RPMI8226 (cell line): ENCODE data around the gene PEA15.

Experiments
- DNase-seq: peaks from one replicate; pipeline ENCODE4 v3.0.0-alpha.2; 2015

The PEA15 gene

DNA sequence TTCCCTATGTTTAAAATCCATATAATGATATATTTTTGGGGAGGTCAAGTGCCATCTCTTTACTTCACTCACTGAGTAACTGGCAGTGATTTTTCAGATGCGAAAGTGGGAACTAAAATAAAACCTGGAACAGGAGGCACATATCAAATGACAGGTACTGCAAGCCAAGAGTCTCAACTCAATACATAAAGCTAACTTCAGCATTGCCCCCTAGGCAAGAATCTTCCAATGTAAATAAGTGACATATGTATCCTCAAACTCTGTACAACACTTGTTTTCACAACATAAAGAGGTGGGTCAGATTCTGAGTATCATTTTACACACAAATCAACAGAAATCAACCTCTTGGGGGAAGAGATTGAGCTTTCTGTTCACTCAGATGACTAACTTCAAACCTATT is 39.0 kb downstream of the PEA15 start:
- no peak for DNase-seq

DNA sequence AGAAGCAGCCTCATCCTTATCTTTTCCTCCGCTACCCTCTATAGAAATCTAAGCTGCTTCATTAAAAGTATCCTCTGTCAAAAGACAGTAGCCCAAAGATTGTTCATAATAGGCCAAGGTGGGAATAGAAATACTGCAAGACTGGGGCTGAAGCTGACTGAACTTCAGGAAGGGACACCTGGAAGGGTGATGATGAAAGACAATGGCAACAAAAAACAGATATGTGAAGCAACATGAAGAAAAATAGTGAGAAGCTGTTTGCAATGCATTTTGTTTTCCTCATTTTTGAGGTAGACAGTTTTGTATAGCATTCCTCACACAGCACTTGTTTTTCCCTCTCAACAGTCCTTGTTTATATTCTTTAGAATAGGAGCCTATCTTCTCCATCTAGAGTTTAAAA is 40.2 kb downstream of the PEA15 start:
- DNase-seq = no peak

DNA sequence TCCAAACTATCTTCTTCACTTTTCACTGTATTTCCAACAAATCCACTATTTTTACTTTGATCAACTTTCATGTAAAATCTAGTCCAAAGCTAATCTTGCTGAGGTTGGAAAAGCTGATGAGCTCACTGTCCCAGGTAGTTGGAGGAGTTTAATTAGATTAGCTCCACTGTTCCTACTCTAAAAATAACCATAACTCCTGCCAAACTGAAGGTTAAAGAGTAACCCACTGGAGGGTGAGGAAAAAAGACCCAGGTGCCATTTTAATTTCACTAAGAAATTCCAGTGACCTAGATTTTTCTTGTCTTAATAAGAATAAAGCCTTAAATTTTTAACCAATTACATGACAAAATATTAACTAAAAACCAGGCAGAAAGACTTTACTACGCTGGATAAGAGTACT is 41.9 kb downstream of the PEA15 start:
- no peak for DNase-seq

DNA sequence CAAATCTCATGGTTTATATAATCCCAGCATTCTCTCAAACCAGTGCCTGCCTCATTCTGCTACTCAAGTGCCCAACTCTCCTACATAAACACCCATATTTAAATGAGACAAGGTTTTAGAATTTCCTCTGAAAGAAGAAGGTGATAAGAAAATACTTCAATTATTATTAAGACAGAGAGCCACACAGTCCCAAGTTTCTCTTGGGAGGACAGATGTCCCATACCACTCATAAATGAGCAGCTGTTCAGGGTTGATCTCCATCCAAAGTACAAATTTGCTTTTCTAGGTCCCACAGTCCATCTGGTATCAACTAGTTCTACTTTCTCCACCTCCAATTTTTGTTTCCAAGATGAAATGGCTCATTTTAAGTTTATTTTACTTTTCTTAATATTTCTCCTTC is 45.8 kb downstream of the PEA15 start:
- no peak for DNase-seq

DNA sequence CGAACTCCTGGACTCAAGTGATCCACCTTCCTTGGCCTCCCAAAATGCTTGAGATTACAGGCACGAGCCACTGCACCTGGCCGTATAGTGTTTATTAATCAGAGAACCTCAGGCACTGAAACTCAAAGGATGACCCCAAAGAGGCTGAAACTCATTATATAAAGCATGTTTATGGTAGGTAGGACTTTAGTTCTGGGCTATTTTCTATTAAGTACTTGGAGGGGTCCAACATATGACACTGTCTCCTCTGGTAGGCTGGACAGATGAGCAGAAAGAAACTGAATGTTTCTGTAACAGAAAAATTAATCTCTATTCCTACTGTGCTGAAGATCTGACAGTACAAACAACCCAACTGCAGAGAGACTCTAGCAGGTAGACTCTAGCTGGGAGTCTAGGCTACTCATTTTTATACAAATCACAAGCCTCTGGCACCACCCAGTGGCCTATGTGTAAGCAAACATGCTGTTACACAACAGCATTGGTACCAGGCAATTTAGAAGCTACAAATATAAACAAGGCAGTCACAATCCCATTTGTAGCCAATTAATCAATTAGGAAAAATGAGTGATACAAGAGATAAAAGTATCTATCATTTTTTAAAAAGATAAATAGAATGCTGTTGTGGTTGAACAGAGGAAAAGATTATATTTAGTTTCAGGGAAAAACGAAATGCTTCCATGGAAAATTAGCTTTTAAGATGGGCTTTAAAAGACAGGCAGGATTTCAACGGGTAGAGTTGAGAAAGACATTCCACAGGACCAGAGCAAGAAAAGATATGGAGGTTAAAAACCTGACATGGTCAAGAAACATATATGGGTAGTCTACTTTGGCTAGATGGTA is 46.7 kb downstream of the PEA15 start:
- peak; percentile 76 for DNase-seq

DNA sequence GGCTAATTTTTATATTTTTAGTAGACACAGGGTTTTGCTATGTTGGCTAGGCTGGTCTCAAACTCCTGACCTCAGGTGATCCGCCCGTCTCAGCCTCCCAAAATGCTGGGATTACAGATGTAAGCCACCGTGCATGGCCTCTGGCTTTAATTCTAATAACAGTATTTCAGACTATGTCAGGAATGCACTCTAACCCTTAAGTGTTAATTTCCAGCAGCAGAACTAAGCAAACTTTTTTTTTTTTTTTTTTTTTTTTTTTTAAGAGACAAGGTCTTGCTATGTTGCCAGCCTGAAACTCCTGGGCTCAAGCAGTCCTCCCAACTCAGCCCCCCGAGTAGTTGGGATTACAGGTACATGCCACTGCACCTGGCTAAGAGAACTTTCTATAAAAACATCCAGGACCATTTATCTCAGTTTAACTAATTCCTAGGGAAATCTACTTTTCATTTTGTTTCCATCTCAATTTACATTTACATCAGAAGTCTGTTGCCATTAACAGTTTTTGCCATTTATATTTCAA is 50.7 kb downstream of the PEA15 start:
- no peak for DNase-seq

DNA sequence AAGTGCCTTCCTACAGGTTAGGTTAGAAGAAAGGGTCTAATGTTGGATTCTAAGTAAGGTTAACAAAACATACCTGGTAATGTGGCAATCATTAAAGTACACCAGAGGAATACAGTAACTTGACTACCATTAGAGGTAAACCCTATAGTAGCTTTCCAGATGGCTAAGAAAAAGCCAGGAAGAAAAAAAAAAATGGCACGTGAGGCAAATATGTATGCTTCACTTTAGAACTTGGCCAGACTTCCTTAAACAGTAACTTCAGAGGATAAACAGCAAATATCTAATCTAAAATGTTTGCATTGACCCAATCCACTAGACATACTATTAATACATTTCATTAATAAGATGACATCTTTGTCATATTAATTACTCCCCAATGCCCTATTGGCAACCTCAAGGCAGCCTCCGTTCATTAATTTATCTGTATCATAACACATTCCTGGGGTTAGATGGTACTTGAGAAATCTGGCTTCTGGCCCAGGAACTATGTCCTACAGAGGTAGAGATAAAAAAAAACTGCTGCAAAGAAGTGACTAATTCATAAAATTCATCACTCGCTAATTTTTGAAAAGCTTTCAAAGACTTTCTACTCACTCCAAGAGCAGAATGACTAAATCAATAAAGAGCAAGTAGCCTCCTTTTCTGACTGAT is 51.3 kb downstream of the PEA15 start:
- no peak for DNase-seq

DNA sequence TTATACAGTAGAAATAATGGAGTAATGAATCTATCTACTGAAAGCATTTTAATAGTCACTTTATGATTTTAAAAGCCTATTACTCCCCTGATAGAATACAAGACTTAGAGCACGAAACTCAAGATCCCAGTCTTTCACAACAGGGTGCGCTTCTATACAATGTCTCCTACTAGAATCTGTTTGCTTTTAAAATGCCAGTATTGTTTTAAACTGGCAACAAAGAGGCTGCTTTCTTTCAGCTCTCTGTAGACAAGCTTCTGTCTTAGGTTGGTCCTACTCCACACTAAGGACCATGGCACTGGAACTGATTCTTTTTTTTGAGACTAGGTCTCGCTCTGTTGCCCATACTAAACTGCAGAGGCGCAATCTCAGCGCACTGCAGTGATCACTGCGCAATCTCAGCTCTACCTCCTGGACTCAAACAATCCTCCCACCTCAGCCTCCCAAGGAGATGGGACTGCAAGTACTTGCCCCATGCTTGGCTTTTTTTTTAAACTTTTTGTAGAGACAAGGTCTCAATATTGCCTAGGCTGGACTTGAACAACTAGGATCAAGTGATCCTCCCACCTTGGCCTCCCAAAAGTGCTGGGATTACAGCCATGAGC is 52.3 kb downstream of the PEA15 start:
- no peak for DNase-seq

DNA sequence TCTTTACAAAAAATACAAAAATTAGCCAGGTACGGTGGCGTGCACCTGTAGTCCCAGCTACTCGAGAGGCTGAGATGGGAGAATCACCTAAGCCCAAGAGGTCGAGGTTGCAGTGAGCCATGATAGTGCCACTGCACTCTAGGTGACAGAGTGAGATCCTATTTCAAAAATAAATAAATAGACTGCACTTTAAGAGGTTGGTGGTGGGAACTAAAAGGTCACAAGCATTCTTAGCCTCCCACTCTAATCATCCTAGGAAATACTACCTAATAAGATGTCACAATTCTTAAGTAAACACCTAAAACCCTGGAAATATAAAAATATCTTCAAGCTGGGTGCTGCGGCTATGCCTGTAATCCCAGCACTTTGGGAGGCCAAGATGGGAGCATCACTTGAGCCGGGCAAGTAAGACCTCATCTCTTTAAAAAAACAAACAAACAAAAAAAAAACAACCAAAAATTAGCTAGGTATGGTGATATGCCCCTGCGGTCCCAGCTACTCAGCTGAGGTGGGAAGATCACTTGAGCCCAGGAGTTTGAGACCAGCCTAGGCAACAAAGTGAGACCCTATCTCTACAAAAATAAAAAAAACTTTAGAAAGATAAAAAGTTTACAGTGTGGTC is 53.1 kb downstream of the PEA15 start:
- DNase-seq = no peak

DNA sequence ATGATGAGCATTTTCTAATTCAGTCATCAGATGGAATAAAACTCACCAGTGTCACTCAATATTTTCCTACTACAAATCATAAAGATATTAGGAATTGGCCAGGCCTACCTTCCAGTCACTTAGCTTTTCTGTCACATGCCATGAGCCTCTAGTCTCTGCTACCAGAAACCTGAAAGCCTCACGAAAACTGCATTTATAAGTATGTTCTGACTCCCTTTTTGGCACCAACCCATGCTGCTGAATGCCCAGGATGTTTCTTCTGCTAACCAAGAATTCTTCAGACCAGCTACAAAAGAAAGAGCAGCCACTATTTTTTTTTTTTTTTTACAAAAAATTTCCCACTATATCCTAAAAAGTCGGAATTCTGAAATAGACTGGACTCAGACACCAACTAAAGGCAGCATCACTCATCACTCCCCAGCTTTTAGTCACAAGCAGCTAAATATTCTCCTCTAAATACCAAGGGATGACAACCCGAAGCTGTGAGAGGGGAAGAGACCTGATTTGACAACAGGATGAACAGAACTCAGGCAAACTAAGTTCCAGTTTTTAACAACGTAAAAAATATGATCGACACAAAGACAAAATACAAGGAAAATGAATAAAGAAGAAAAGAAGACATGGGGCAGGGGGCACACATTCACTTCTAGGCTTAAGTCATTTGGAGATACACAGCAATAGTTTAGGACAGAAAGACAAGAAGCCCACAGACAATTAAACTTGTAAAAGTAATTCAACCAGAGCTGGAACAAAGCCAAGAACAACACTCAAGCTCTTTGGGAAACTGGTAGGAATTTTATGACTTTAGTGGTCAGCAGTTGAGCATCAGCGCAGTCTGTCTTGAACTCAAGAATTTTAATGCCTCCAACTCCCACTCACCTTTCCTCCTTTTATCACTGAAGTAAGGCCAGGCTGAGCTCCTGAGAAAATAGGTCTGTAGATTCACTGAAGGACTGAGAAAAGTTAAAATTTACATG is 55.5 kb downstream of the PEA15 start:
- DNase-seq = peak; percentile 19

DNA sequence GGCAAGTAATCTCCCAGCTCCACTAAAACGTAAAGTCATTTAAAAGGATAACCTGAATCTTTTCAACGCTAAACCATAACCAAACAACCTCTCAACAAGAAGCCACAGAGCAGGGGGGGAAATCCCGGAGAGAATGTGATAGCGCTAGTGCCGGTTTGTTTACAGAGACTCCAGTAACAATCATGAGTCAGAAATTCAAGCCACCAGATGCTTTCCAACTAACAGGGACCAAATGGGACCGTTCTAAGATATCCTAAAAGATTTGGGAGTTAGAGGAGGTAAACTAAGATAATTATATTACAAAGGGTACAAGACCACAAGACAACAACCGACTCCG is 56.3 kb downstream of the PEA15 start:
- peak; percentile 60 for DNase-seq

DNA sequence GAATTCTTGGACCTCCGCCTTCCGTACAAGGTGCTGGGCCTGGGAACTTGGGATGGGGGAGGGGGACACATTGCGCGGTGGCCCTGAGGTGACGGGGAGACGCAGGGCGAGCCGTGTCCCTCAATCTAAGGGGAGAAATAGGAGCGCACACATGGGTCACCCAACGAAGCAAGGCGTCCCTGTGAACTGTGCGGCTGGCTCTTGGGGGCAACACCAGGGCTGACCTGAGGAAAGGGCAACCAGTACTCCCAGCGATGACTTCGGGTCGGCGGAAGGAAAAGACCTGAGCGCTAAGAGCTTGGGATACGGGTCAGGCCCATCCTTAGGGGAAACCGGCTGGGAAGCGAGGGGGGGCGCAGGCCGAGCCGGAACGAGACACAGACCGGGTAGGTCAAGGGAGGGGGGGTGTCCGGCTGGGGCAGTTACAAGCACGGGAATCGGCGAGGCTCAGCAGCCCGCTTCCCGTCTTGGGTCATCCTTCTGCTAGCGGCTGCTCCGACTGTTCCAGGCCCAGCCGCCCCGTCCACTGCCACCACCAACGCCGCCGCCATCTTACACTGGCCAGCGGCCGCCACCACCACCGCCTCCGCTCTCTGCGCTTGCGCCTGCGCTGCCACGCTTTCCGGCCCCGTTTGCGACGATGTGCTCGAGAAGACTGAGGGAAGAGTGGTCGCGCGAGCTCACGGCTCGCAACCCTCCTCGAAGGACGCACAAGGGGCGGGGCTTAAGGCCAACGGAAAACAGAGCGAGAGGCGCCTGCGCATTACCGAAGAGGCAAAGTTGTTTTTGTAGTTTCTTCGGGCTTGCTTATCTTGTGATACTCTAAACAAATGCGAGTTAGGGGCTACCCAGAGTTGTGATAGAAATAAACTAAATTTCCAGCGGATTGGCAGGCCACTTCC is 57.0 kb downstream of the PEA15 start, which contains the start of gene DCAF8:
Gene DCAF8 (minus strand): TSS at position 657 of the 902 bp plus-strand sequence. CDS start 18,541 bp downstream, outside the sequence.
- peak; percentile 100 for DNase-seq

DNA sequence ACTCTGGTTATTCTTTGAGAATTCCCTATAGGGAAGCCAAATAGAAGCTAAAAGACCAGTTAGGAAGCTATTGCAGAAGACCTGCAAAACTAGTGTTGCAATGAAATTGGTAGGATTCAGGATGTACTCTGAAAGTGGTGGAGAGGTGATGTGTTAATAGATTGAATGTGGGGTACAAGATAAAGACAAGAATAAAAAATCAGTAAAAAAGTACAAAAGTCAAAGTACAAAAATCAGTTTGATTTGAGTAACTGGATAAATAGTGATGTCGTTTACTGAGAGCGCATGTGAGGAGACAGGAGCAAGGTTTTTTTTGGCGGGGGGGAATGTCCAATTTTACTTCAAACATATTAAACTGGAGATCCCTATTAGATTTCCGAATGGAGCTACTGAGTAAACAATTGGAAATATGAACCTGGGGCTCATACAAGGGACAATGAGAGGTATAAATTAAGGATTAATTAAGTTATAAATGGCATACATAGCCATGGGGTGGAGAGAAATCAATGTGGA is 59.7 kb downstream of the PEA15 start:
- no peak for DNase-seq
